Prostate gland (tissue), 2 donors: ENCODE data around the gene MRPS10.

Experiments
- POLR2A ChIP-seq: fragments of 450-650 bp; IDR thresholded peaks from one replicate; pipeline ENCODE4 v1.6.1; 2016; ENCODE audit warnings: antibody characterized with exemption, mild to moderate bottlenecking
- POLR2AphosphoS5 ChIP-seq: sonication (generic); formaldehyde crosslinking; IDR thresholded peaks from one replicate; pipeline ENCODE4 v1.6.1; 2017; ENCODE audit warnings: antibody characterized with exemption
- TF ChIP-seq, protein P1 (sequence below), 4 experiments: fragments of 200-600 bp in 2 of 4; fragments of 450-650 bp in 2 of 4; sonication (generic) in 2 of 4; IDR thresholded peaks; 1 replicate in 3 of 4; 2 replicates in 1 of 4; pipeline ENCODE4 v1.5.1; 2016 to 2019; ENCODE audit warnings: antibody characterized with exemption in 4 of 4, mild to moderate bottlenecking in 2 of 4, moderate library complexity in 2 of 4

DNA sequence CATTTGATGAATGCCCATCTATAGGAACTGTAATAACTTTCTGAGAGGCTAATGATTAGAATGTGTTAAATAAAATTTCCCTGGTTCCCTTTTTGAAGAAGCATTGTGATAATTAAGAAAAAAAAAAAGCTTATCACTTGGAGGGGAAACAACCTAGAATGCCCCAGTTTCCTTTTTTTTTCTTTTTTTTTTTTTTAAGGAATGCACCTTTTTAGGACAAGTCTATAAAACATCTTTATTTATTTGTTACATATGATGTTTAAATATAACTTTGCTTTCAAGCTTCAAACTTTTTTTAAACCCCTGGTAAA is 7.3 kb upstream of the MRPS10 start:
- TF ChIP-seq, protein P1, sequence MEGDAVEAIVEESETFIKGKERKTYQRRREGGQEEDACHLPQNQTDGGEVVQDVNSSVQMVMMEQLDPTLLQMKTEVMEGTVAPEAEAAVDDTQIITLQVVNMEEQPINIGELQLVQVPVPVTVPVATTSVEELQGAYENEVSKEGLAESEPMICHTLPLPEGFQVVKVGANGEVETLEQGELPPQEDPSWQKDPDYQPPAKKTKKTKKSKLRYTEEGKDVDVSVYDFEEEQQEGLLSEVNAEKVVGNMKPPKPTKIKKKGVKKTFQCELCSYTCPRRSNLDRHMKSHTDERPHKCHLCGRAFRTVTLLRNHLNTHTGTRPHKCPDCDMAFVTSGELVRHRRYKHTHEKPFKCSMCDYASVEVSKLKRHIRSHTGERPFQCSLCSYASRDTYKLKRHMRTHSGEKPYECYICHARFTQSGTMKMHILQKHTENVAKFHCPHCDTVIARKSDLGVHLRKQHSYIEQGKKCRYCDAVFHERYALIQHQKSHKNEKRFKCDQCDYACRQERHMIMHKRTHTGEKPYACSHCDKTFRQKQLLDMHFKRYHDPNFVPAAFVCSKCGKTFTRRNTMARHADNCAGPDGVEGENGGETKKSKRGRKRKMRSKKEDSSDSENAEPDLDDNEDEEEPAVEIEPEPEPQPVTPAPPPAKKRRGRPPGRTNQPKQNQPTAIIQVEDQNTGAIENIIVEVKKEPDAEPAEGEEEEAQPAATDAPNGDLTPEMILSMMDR (IDR thresholded peaks at IDR 0.05) = no peak
- no peak for TF ChIP-seq POLR2A
- TF ChIP-seq POLR2AphosphoS5 = no peak
